ENCODE results near the gene CDH18. TPM values are rescaled to one million over a fixed set of nuclear protein-coding genes. Genes with fewer than 3 reads are reported as not detected.

The CDH18 gene
- total and polyA plus RNA-seq, 4 donors, result 0.03 to 2.4 TPM; not detected in 2

- DNase-seq (peak in 1 of 3 donors; percentile 6), ATAC-seq (ENCODE audit: insufficient read depth, low FRiP score) (no peak)
- 69 to 73% methylated on average over 5 of the region's 5 CpGs for WGBS, 2 donors
- H3K9ac ChIP-seq (ENCODE audit: insufficient read depth in 1 of 2, low read length in 2 of 2), result no peak overlapping the region
- no peak for TF ChIP-seq CTCF (IDR thresholded peaks at IDR 0.05; ENCODE audit: control extremely low read depth, extremely low read depth)
- no peaks in the 10 kb centered on the region for H3K36me3 ChIP-seq (ENCODE audit: control insufficient read depth in 4 of 4, insufficient read depth in 4 of 4, low read length in 4 of 4)
- no peak overlapping the region for H3K4me3 ChIP-seq
- peaks cover 0 to 8% (median 2%) of the 10 kb centered on the region in 5 donors for H3K4me1 ChIP-seq (ENCODE audit: control insufficient read depth in 5 of 5, insufficient read depth in 5 of 5, low read length in 5 of 5)
- H3K27ac ChIP-seq (ENCODE audit: low read depth in 1 of 2, low read length in 1 of 2), result no peak overlapping the region
- H3K27me3 ChIP-seq (ENCODE audit: control insufficient read depth in 3 of 3, insufficient read depth in 3 of 3, low read length in 2 of 3), result no peaks in the 10 kb centered on the region
- no peaks in the 10 kb centered on the region for H3K9me3 ChIP-seq (ENCODE audit: control insufficient read depth in 4 of 4, insufficient read depth in 3 of 4, low read length in 3 of 4)
Observed at GRCh38 chr5:19885040-19885824, 102.8 kb downstream of the CDH18 start.

GRCh38 chr5:19880859-19881436 is 107.1 kb downstream of the CDH18 start:
- peak in 1 of 3 donors; percentile 33 for DNase-seq
- ATAC-seq (ENCODE audit: insufficient read depth, low FRiP score), result no peak
- TF ChIP-seq CTCF (IDR thresholded peaks at IDR 0.05; ENCODE audit: control extremely low read depth, extremely low read depth), result no peak
- Histone ChIP-seq H3K27ac (ENCODE audit: low read depth in 1 of 2, low read length in 1 of 2) (no peak overlapping the region), H3K9me3 (ENCODE audit: control insufficient read depth in 4 of 4, insufficient read depth in 3 of 4, low read length in 3 of 4) (no peaks in the 10 kb centered on the region), H3K4me3 (no peak overlapping the region), H3K36me3 (ENCODE audit: control insufficient read depth in 4 of 4, insufficient read depth in 4 of 4, low read length in 4 of 4) (no peaks in the 10 kb centered on the region), H3K9ac (ENCODE audit: insufficient read depth in 1 of 2, low read length in 2 of 2) (no peak overlapping the region), H3K27me3 (ENCODE audit: control insufficient read depth in 3 of 3, insufficient read depth in 3 of 3, low read length in 2 of 3) (no peaks in the 10 kb centered on the region), H3K4me1 (ENCODE audit: control insufficient read depth in 5 of 5, insufficient read depth in 5 of 5, low read length in 5 of 5) (peaks cover 0 to 9% (median 2%) of the 10 kb centered on the region in 5 donors)
- 10% methylated on average over 1 of the region's 1 CpG for WGBS, 2 donors

- peaks cover 0 to 9% (median 2%) of the 10 kb centered on the region in 5 donors for H3K4me1 ChIP-seq (ENCODE audit: control insufficient read depth in 5 of 5, insufficient read depth in 5 of 5, low read length in 5 of 5)
- H3K4me3 ChIP-seq, result no peak overlapping the region
- H3K36me3 ChIP-seq (ENCODE audit: control insufficient read depth in 4 of 4, insufficient read depth in 4 of 4, low read length in 4 of 4), result no peaks in the 10 kb centered on the region
- H3K27me3 ChIP-seq (ENCODE audit: control insufficient read depth in 3 of 3, insufficient read depth in 3 of 3, low read length in 2 of 3), result no peaks in the 10 kb centered on the region
- no peak for TF ChIP-seq CTCF (IDR thresholded peaks at IDR 0.05; ENCODE audit: control extremely low read depth, extremely low read depth)
- DNase-seq, result no peak
- ATAC-seq (ENCODE audit: insufficient read depth, low FRiP score), result no peak
- H3K27ac ChIP-seq (ENCODE audit: low read depth in 1 of 2, low read length in 1 of 2), result no peak overlapping the region
- no peak overlapping the region for H3K9ac ChIP-seq (ENCODE audit: insufficient read depth in 1 of 2, low read length in 2 of 2)
- no peaks in the 10 kb centered on the region for H3K9me3 ChIP-seq (ENCODE audit: control insufficient read depth in 4 of 4, insufficient read depth in 3 of 4, low read length in 3 of 4)
Observed at GRCh38 chr5:19880458-19880857, 107.5 kb downstream of the CDH18 start.

Measured in lung (tissue), 12 donors.